GM20000 (cell line): ENCODE measurements around the gene ESYT2.

Experiments
- DNase-seq: peaks from one replicate; pipeline ENCODE4 v3.0.0; 2012; ENCODE audit warnings: low spot score
- TF ChIP-seq, protein P1 (sequence below): IDR thresholded peaks from 2 replicates; pipeline ENCODE4 v1.5.1; 2012; ENCODE audit warnings: mild to moderate bottlenecking, control low read depth; ENCODE audit errors: extremely low read depth, missing control alignments

The ESYT2 gene

DNA sequence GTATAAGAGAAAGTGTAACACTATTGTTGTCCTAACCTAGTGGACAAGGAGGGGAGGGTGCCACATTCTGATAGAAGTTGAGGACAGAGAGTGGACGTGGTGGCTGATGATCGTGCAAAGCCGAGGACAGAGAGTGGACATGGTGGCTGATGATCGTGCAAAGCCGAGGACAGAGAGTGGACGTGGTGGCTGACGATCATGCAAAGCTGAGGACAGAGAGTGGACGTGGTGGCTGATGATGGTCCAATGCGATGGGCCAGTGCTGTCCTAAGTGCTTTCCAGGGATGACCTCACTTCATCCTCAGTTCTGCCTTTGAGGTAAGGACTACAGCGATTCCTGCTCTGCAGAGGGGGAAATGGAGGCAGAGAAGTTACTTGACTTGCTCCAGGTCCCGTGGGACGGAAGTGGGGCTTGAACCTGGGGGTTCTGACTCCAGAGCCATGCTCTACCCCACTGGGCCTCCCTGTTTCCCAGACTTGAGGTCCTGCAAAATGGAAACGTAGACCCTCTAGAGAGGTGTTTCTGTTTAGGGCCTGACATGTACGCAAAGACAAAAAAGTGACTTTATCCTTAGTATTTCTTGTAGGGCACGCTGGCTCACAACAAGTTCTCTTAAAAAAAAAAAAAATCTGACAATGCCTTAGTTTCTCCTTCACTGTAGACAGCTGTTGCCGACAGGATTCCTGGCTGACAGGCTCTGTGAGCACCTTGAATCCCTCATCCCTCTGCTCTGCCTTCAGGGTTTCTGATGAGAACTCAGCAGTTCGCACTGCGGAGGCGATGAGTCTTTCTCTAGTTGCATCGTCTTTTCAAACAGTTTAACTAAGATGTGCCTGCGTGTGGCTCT, 104.4 kb downstream of the ESYT2 start:
- TF ChIP-seq, protein P1, sequence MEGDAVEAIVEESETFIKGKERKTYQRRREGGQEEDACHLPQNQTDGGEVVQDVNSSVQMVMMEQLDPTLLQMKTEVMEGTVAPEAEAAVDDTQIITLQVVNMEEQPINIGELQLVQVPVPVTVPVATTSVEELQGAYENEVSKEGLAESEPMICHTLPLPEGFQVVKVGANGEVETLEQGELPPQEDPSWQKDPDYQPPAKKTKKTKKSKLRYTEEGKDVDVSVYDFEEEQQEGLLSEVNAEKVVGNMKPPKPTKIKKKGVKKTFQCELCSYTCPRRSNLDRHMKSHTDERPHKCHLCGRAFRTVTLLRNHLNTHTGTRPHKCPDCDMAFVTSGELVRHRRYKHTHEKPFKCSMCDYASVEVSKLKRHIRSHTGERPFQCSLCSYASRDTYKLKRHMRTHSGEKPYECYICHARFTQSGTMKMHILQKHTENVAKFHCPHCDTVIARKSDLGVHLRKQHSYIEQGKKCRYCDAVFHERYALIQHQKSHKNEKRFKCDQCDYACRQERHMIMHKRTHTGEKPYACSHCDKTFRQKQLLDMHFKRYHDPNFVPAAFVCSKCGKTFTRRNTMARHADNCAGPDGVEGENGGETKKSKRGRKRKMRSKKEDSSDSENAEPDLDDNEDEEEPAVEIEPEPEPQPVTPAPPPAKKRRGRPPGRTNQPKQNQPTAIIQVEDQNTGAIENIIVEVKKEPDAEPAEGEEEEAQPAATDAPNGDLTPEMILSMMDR, result no peak
- DNase-seq, result no peak

DNA sequence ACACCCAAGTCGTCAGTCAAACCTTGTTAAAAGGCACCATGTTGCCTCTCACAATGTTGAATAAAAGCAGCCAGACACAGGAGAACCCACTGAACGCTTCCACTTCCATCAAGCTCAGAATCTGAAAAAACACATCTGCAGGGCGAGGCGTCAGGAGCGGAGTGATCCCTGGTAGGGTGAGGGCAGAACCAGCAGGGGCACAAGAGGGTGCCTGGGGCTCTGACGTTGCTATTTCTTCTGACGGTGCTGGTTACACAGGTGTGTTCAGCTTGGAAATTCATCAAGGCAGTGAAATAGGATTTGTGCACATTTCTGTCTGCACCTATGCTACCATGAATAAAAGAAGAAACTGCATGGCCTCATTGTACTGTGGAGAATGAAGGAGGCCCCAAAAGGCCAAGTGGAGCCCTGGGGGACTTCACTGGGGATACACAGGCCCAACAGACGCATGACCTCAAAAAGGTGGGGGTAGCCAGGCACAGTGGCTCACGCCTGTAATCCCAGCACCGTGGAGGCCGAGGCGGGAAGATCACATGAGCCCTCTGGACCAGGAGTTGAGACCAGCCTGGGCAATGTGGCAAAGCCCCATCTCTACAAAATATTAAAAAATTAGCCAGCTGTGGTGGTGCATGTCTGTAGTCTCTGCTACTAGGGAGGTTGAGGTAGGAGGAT, 105.5 kb downstream of the ESYT2 start:
- no peak for DNase-seq
- TF ChIP-seq, protein P1, result no peak

DNA sequence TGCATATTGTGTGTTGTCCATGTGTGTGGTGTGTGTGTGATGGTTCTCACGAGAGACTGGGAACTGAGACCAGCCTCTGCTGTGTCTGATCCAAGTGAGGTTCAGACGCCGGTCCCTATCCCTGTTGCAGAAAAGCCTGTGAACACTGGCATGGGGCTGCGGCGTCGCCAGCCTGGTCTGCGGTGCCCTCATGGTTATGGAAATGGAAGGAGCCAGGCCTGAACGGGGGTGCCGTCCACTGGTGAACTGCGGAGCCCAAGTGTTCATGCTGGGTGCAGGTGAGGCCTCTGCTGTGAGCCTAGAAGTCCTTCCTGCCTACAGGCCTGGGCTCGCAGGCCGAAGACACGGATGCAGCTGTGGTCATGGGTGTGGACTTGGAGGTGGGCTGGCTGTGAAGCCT, 106.0 kb downstream of the ESYT2 start:
- DNase-seq, result no peak
- TF ChIP-seq, protein P1, result no peak

DNA sequence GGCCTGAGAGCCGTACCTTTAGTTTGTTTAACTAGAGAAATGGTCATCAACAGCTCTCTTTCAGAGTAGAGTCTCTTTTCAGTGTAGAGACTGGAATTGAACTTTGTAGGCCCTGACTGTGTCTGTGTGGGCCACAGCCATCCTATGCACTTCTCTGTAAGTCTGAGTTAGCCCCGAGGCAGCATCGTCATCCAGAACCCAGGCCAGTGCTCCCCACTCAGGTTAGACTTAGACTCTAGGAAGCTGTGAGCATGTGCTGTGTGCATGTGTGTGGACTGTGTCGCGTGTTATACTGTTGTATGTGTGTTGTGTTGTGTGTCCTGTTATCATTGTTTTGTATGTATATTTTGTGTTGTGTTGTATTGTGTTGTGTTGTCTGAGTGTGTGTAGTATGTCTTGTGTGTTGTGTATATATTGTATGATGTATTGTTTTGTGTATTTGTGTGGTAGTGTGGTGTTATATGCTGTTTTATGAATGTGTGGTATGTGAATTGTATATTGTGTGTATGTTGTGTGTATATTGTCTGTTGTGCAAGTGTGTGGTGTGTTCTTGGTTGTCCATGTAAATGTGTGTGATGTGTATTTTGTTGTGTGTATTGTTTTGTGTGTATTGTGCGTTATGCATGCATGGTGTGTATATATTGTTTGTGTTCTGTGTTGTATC, 106.6 kb downstream of the ESYT2 start:
- TF ChIP-seq, protein P1, result no peak
- DNase-seq, result no peak

DNA sequence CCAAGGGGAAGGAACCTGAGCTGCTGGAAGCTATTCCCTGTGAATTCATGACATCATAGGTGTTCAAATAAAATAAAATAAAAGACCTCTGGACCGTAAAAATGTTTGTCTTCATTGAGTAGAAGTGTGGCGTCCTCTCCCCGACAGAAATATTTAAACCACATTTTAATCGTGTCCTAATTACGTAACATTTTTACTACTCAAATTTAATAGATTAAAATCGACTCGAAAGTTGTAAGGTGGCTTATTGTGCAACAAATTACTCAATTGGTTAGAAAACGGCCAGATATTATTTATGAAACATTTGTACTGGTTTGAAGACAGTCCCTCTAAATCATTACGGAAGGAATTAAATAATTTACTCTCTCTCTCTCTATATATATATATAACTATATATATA, 109.2 kb downstream of the ESYT2 start:
- DNase-seq, result no peak
- TF ChIP-seq, protein P1, result no peak

- DNase-seq, result no peak
- TF ChIP-seq, protein P1, result no peak
Observed at GRCh38 chr7:158716802-158717201, 112.5 kb downstream of the ESYT2 start.

DNA sequence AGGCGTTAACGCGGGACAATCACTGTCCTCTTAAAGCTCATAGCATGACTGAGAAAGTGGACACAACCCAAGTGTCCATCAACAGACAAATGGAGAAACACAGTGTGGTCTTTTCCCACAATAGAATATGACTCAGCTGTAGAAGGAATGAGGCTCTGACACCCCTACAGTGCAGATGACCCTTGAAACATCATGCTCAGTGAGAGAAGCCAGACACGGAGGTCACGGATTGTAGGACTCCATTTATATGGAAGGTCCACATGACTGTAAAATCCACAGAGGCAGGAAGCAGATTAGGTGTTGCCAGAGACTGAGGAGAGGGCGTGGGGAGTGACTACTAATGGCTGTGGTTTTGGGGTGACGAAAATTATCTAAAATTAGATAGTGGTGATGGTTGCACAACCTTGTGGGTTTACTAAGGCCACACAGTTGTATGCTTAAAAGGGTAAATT, 118.6 kb downstream of the ESYT2 start:
- TF ChIP-seq, protein P1, result no peak

More for the DNA sequence above, 118.6 kb downstream of the ESYT2 start:
- peak; percentile 32 for DNase-seq
